ENCODE results near the gene NRDC.

- no peak for TF ChIP-seq CTCF (IDR thresholded peaks at IDR 0.05; ENCODE audit: low read depth, low read length, poor library complexity, severe bottlenecking)
- TF ChIP-seq EZH2phosphoT487 (IDR thresholded peaks at IDR 0.05; ENCODE audit: borderline replicate concordance, low read length) = no peak
These were observed 15.1 kb downstream of the NRDC start for GRCh38 chr1:51863384-51863783.

Data from DOHH2 (cell line).